Epithelial cell of proximal tubule (primary cell): ENCODE data around the gene RNF40. TPM values are rescaled to one million over a fixed set of nuclear protein-coding genes. Genes with fewer than 3 reads are reported as not detected.
"Not testable (repeated sequence)": the region's sequence is repeated elsewhere in the genome, so short reads cannot be mapped to it uniquely, and the experiment has no call there.

Experiments
- DNase-seq: peaks from one replicate; pipeline ENCODE4 v3.0.0-alpha.2; 2011; ENCODE audit warnings: low read depth
- H3K4me3 ChIP-seq: 2 replicates; pipeline ENCODE4 v1.5.1; 2011; ENCODE audit warnings: low read depth, mild to moderate bottlenecking, low read length
- CTCF ChIP-seq: conservative IDR thresholded peaks from 2 replicates; pipeline ENCODE4 v1.5.1; 2012; ENCODE audit warnings: low read depth, mild to moderate bottlenecking, low read length
- total RNA-seq: library from RNA; depleted of rRNA; stranded (reverse); fragments of >200 nt; gene quantifications from 2 replicates; pipeline ENCODE4 v1.2.3, GENCODE V29; 2015

RNF40 gene
- total RNA-seq, 1 donor from 2014 or later = 47.2 TPM

GRCh38 chr16:30805056-30805369 is 42.9 kb downstream of the RNF40 start:
- no peak for TF ChIP-seq CTCF
- peak overlapping the region; percentile 94 for H3K4me3 ChIP-seq
- DNase-seq = no peak

- DNase-seq = no peak
- TF ChIP-seq CTCF = no peak
- H3K4me3 ChIP-seq = peak overlapping the region; percentile 94
These were observed 43.4 kb downstream of the RNF40 start for GRCh38 chr16:30805370-30806169.

- DNase-seq = no peak
- no peak for TF ChIP-seq CTCF
- H3K4me3 ChIP-seq = no peak overlapping the region
These were observed 46.0 kb downstream of the RNF40 start for GRCh38 chr16:30808146-30808545.

GRCh38 chr16:30808890-30809426 is 46.8 kb downstream of the RNF40 start:
- not testable (repeated sequence) for H3K4me3 ChIP-seq, DNase-seq

GRCh38 chr16:30809675-30810074 is 47.6 kb downstream of the RNF40 start:
- not testable (repeated sequence) for DNase-seq, H3K4me3 ChIP-seq

- DNase-seq = no peak
- TF ChIP-seq CTCF = no peak
- peak overlapping the region; percentile 67 for H3K4me3 ChIP-seq
These were observed 51.7 kb downstream of the RNF40 start for GRCh38 chr16:30813821-30814189.

GRCh38 chr16:30816769-30817168 is 54.6 kb downstream of the RNF40 start:
- no peak overlapping the region for H3K4me3 ChIP-seq
- no peak for DNase-seq
- TF ChIP-seq CTCF = no peak

GRCh38 chr16:30820952-30821421 is 58.9 kb downstream of the RNF40 start:
- no peak for DNase-seq
- no peak for TF ChIP-seq CTCF
- H3K4me3 ChIP-seq = no peak overlapping the region

GRCh38 chr16:30821441-30821840 is 59.3 kb downstream of the RNF40 start:
- H3K4me3 ChIP-seq, DNase-seq: not testable (repeated sequence)
